Measurements from ENCODE around the gene COL4A5. TPM values are rescaled to one million over a fixed set of nuclear protein-coding genes. Genes with fewer than 3 reads are reported as not detected.
"Not testable (repeated sequence)": the region's sequence is repeated elsewhere in the genome, so short reads cannot be mapped to it uniquely, and the experiment has no call there.

Gene COL4A5
- total RNA-seq: under 0.01 TPM

GRCh38 chrX:108439426-108439942 lies at the start of gene COL4A5:
Gene COL4A5 (plus strand): TSS chrX:108439838. CDS start chrX:108440126, 288 bp downstream.
- peak in 2 of 3 donors; percentile 14 to 16 for DNase-seq (ENCODE audit: low read depth in 2 of 3, low spot score in 2 of 3)

- not testable (repeated sequence) for DNase-seq (ENCODE audit: low read depth in 2 of 3, low spot score in 2 of 3)
These were observed 48.5 kb upstream of the COL4A5 start for GRCh38 chrX:108390976-108391717.

- DNase-seq (ENCODE audit: low read depth in 2 of 3, low spot score in 2 of 3): no peak
These were observed 43.3 kb upstream of the COL4A5 start for GRCh38 chrX:108396188-108396891.

- DNase-seq (ENCODE audit: low read depth in 2 of 3, low spot score in 2 of 3): no peak
These were observed 42.7 kb upstream of the COL4A5 start for GRCh38 chrX:108396986-108397385.

- DNase-seq (ENCODE audit: low read depth in 2 of 3, low spot score in 2 of 3): no peak
These were observed 41.8 kb upstream of the COL4A5 start for GRCh38 chrX:108397627-108398391.

- DNase-seq (ENCODE audit: low read depth in 2 of 3, low spot score in 2 of 3): no peak
These were observed 40.0 kb upstream of the COL4A5 start for GRCh38 chrX:108399418-108400165.

- DNase-seq (ENCODE audit: low read depth in 2 of 3, low spot score in 2 of 3): no peak
These were observed 26.9 kb upstream of the COL4A5 start for GRCh38 chrX:108412783-108413182.

GRCh38 chrX:108415146-108415545 lies 24.5 kb upstream of the COL4A5 start:
- DNase-seq (ENCODE audit: low read depth in 2 of 3, low spot score in 2 of 3): no peak

GRCh38 chrX:108415891-108416290 lies 23.7 kb upstream of the COL4A5 start:
- no peak for DNase-seq (ENCODE audit: low read depth in 2 of 3, low spot score in 2 of 3)

- DNase-seq (ENCODE audit: low read depth in 2 of 3, low spot score in 2 of 3): no peak
These were observed 22.4 kb upstream of the COL4A5 start for GRCh38 chrX:108417257-108417656.

- DNase-seq (ENCODE audit: low read depth in 2 of 3, low spot score in 2 of 3): no peak
These were observed 20.2 kb upstream of the COL4A5 start for GRCh38 chrX:108419401-108419800.

- no peak for DNase-seq (ENCODE audit: low read depth in 2 of 3, low spot score in 2 of 3)
These were observed 19.2 kb upstream of the COL4A5 start for GRCh38 chrX:108420481-108420880.

GRCh38 chrX:108426262-108426661 lies 13.4 kb upstream of the COL4A5 start:
- no peak for DNase-seq (ENCODE audit: low read depth in 2 of 3, low spot score in 2 of 3)

GRCh38 chrX:108435261-108435660 lies 4.4 kb upstream of the COL4A5 start:
- no peak for DNase-seq (ENCODE audit: low read depth in 2 of 3, low spot score in 2 of 3)

- DNase-seq (ENCODE audit: low read depth in 2 of 3, low spot score in 2 of 3): no peak
These were observed 2.1 kb upstream of the COL4A5 start for GRCh38 chrX:108437349-108438109.

GRCh38 chrX:108438110-108438623 lies 1.5 kb upstream of the COL4A5 start, which contains the start of gene COL4A6:
Gene COL4A6 (minus strand): TSS chrX:108438422. CDS start chrX:108438196, 226 bp downstream.
- DNase-seq (ENCODE audit: low read depth in 2 of 3, low spot score in 2 of 3): no peak

GRCh38 chrX:108439961-108440696 lies 491 bp downstream of the COL4A5 start:
- DNase-seq (ENCODE audit: low read depth in 2 of 3, low spot score in 2 of 3): peak in 1 of 3 donors; percentile 2

GRCh38 chrX:108442901-108443464 lies 3.3 kb downstream of the COL4A5 start:
- DNase-seq (ENCODE audit: low read depth in 2 of 3, low spot score in 2 of 3): no peak

Data from hematopoietic multipotent progenitor cell (in vitro differentiated cells).